ENCODE results near the gene IL10RA. TPM values are rescaled to one million over a fixed set of nuclear protein-coding genes. Genes with fewer than 3 reads are reported as not detected.

Gene IL10RA
- total RNA-seq, 3 donors from 2014 or later = 9.8 to 47.5 (median 13.3) TPM

- H3K27ac ChIP-seq = peak overlapping the region; percentile 15 to 80
- H3K4me3 ChIP-seq = no peak overlapping the region
- TF ChIP-seq CTCF (IDR thresholded peaks at IDR 0.05) (no peak), POLR2A (IDR thresholded peaks at IDR 0.05) (no peak), POLR2AphosphoS5 (IDR thresholded peaks at IDR 0.05) (no peak)
- no peak for DNase-seq (ENCODE audit: low spot score in 2 of 2)
- no peaks in the 10 kb centered on the region for H3K9me3 ChIP-seq
- H3K27me3 ChIP-seq = no peaks in the 10 kb centered on the region
- intact Hi-C loops (cut with DNase I; ENCODE audit: low total_unique reads) = no loop called here
- no peaks in the 10 kb centered on the region for H3K4me1 ChIP-seq
- no peaks in the 10 kb centered on the region for H3K36me3 ChIP-seq
Measured at GRCh38 chr11:118009864-118010737, 23.9 kb downstream of the IL10RA start.

GRCh38 chr11:118010738-118011461 lies 24.7 kb downstream of the IL10RA start:
- H3K27me3 ChIP-seq = no peaks in the 10 kb centered on the region
- no peaks in the 10 kb centered on the region for H3K9me3 ChIP-seq
- H3K36me3 ChIP-seq = no peaks in the 10 kb centered on the region
- H3K4me1 ChIP-seq = no peaks in the 10 kb centered on the region
- intact Hi-C loops (cut with DNase I; ENCODE audit: low total_unique reads) = no loop called here
- H3K27ac ChIP-seq = peak overlapping the region; percentile 15 to 80
- DNase-seq (ENCODE audit: low spot score in 2 of 2) = peak in 1 of 2 donors; percentile 35
- TF ChIP-seq POLR2AphosphoS5 (IDR thresholded peaks at IDR 0.05) (no peak), CTCF (IDR thresholded peaks at IDR 0.05) (no peak), POLR2A (IDR thresholded peaks at IDR 0.05) (no peak)
- no peak overlapping the region for H3K4me3 ChIP-seq

GRCh38 chr11:118012083-118012669 lies 26.0 kb downstream of the IL10RA start:
- H3K4me3 ChIP-seq = no peak overlapping the region
- peak overlapping the region in 1 of 2 donors; percentile 38 for H3K27ac ChIP-seq
- no peaks in the 10 kb centered on the region for H3K4me1 ChIP-seq
- H3K36me3 ChIP-seq = no peaks in the 10 kb centered on the region
- no peaks in the 10 kb centered on the region for H3K9me3 ChIP-seq
- DNase-seq (ENCODE audit: low spot score in 2 of 2) = no peak
- intact Hi-C loops (cut with DNase I; ENCODE audit: low total_unique reads) = no loop called here
- no peaks in the 10 kb centered on the region for H3K27me3 ChIP-seq
- TF ChIP-seq POLR2A (IDR thresholded peaks at IDR 0.05) (no peak), CTCF (IDR thresholded peaks at IDR 0.05) (no peak), POLR2AphosphoS5 (IDR thresholded peaks at IDR 0.05) (no peak)

- Histone ChIP-seq H3K4me1 (no peaks in the 10 kb centered on the region), H3K9me3 (no peaks in the 10 kb centered on the region), H3K36me3 (no peaks in the 10 kb centered on the region), H3K27me3 (no peaks in the 10 kb centered on the region), H3K4me3 (no peak overlapping the region), H3K27ac (no peak overlapping the region)
- no peak for TF ChIP-seq CTCF (IDR thresholded peaks at IDR 0.05)
- no peak for TF ChIP-seq POLR2AphosphoS5 (IDR thresholded peaks at IDR 0.05)
- intact Hi-C loops (cut with DNase I; ENCODE audit: low total_unique reads) = no loop called here
- no peak for DNase-seq (ENCODE audit: low spot score in 2 of 2)
Measured at GRCh38 chr11:118014022-118014421, 27.8 kb downstream of the IL10RA start.

All from breast epithelium (tissue), 4 donors.